Transverse colon (tissue), 4 donors: ENCODE results near the gene TASOR. TPM values are rescaled to one million over a fixed set of nuclear protein-coding genes. Genes with fewer than 3 reads are reported as not detected.

ENCODE experiments used
- DNase-seq: peaks from one replicate; pipeline ENCODE4 v3.0.0-alpha.2; 2019
- H3K27ac ChIP-seq, 4 donors: fragments of 200-600 bp; sonication (generic); 2 replicates each; pipeline ENCODE4 v1.5.1; 2016 to 2018; ENCODE audit warnings: inconsistent platforms in 4 of 4
- H3K27me3 ChIP-seq: fragments of 200-600 bp; sonication (generic); 2 replicates; pipeline ENCODE4 v1.5.1; 2017; ENCODE audit warnings: inconsistent platforms
- H3K36me3 ChIP-seq, 4 donors: fragments of 200-600 bp; sonication (generic); 2 replicates each; pipeline ENCODE4 v1.5.1; 2017 to 2019; ENCODE audit warnings: inconsistent platforms in 4 of 4
- H3K4me1 ChIP-seq, 4 donors: fragments of 200-600 bp; sonication (generic); 2 replicates each; pipeline ENCODE4 v1.5.1; 2017 to 2020; ENCODE audit warnings: inconsistent platforms in 4 of 4
- H3K4me3 ChIP-seq, 4 donors: fragments of 200-600 bp; sonication (generic); 1 replicate in 1 of 4; 2 replicates in 3 of 4; pipeline versions ENCODE4 v1.5.1 to v1.6.1; 2017 to 2019; ENCODE audit warnings: inconsistent platforms in 4 of 4
- H3K9me3 ChIP-seq, 2 donors: fragments of 200-600 bp; sonication (generic); 2 replicates each; pipeline ENCODE4 v1.5.1; 2017 to 2019; ENCODE audit warnings: inconsistent platforms in 2 of 2
- CTCF ChIP-seq, 5 experiments: fragments of 200-600 bp in 3 of 5; fragments of 450-650 bp in 2 of 5; sonication (generic) in 3 of 5; IDR thresholded peaks; 1 replicate in 2 of 5; 2 replicates in 3 of 5; pipeline ENCODE4 v1.5.1; 2016 to 2017; ENCODE audit warnings: antibody characterized with exemption in 5 of 5, inconsistent platforms in 3 of 5, mild to moderate bottlenecking in 2 of 5, moderate library complexity in 1 of 5
- EP300 ChIP-seq: sonication (generic); formaldehyde crosslinking; IDR thresholded peaks from one replicate; pipeline ENCODE4 v1.6.1; 2017; ENCODE audit warnings: antibody characterized with exemption, low read depth
- POLR2A ChIP-seq: fragments of 450-650 bp; IDR thresholded peaks from one replicate; pipeline ENCODE4 v1.6.1; 2016; ENCODE audit warnings: antibody characterized with exemption, mild to moderate bottlenecking, moderate library complexity
- POLR2AphosphoS5 ChIP-seq, 3 donors: sonication (generic); formaldehyde crosslinking; IDR thresholded peaks; one replicate each; pipeline ENCODE4 v1.6.1; 2016; ENCODE audit warnings: antibody characterized with exemption in 3 of 3
- WGBS, 2 donors: methylation state at CpG; one replicate each; pipeline ENCODE4 v1.1.5; 2018; ENCODE audit warnings: low coverage in 1 of 2; 5-methylcytosine and 5-hydroxymethylcytosine counted together
- in situ Hi-C, 4 donors: fragments of 200-750 bp; cut with MboI; loops; one replicate each; pipeline versions ENCODE4 v1.15.0 to v1.15.1; 2017; ENCODE audit warnings: low sequenced_read_pairs in 3 of 4, low pct_ligation_motif_present in 1 of 4, low pct_unique_long_range_greater_than_20kb in 1 of 4
- intact Hi-C: fragments of 100-400 bp; cut with DNase I; formaldehyde crosslinking; loops from one replicate; pipeline ENCODE4 v1.15.1; 2023; ENCODE audit warnings: low total_unique reads
- total RNA-seq, 4 donors: library from RNA; depleted of rRNA; stranded (reverse); fragments of >200 nt; gene quantifications; one replicate each; pipeline ENCODE4 v1.1.0, GENCODE V29; 2016

The TASOR gene
- 10 to 100 TPM; 25.9 to 69.1 (median 57.1) TPM for total RNA-seq

- no peaks in the 10 kb centered on the region for H3K9me3 ChIP-seq
- no peaks in the 10 kb centered on the region for H3K27me3 ChIP-seq
- TF ChIP-seq CTCF (IDR thresholded peaks at IDR 0.05), result no peak
- peak; percentile 60 for TF ChIP-seq POLR2A
- peak; percentile 74 to 92 (median 91) for TF ChIP-seq POLR2AphosphoS5 (IDR thresholded peaks at IDR 0.05)
- peaks cover 5 to 37% (median 17%) of the 10 kb centered on the region in 4 donors for H3K4me1 ChIP-seq
- H3K27ac ChIP-seq, result peak within 1 kb of the TSS; percentile 99 to 100 (median 100)
- intact Hi-C loops (no loop called here), in situ Hi-C loops (no loop called here)
- no peaks in the 10 kb centered on the region for H3K36me3 ChIP-seq
- WGBS, 2 donors, result 61 to 93% methylated on average over 3 to 13 of the region's 68 CpGs
- DNase-seq, result peak; percentile 86
- H3K4me3 ChIP-seq, result peak within 1 kb of the TSS; percentile 78 to 98 (median 88)
These were observed at the start of gene TASOR for GRCh38 chr3:56683122-56683817. TSS of gene TASOR (minus strand) at chr3:56683265. CDS start at chr3:56683006, 259 bp downstream.

GRCh38 chr3:56732109-56732508, 49.0 kb upstream of the TASOR start:
- in situ Hi-C loops, result no loop called here
- WGBS, 2 donors, result 90 to 96% methylated on average over 4 to 8 of the region's 8 CpGs
- H3K36me3 ChIP-seq, result peaks cover 0 to 23% (median 10%) of the 10 kb centered on the region in 4 donors
- H3K4me3 ChIP-seq, result no peak overlapping the region
- intact Hi-C loops, result no loop called here
- H3K9me3 ChIP-seq, result no peaks in the 10 kb centered on the region
- H3K4me1 ChIP-seq, result no peaks in the 10 kb centered on the region
- TF ChIP-seq EP300, result no peak
- TF ChIP-seq CTCF (IDR thresholded peaks at IDR 0.05), result no peak
- no peak for TF ChIP-seq POLR2AphosphoS5 (IDR thresholded peaks at IDR 0.05)
- TF ChIP-seq POLR2A, result no peak
- no peak overlapping the region for H3K27ac ChIP-seq
- DNase-seq, result no peak
- H3K27me3 ChIP-seq, result no peaks in the 10 kb centered on the region

- peak; percentile 43 for DNase-seq
- TF ChIP-seq POLR2A (no peak), CTCF (IDR thresholded peaks at IDR 0.05) (no peak), EP300 (no peak), POLR2AphosphoS5 (IDR thresholded peaks at IDR 0.05) (no peak)
- peaks cover 0 to 21% (median 9%) of the 10 kb centered on the region in 4 donors for H3K36me3 ChIP-seq
- no peaks in the 10 kb centered on the region for H3K9me3 ChIP-seq
- no peaks in the 10 kb centered on the region for H3K4me1 ChIP-seq
- 50 to 100% methylated on average over 3 of the region's 3 CpGs for WGBS, 2 donors
- H3K27ac ChIP-seq, result peak overlapping the region in 1 of 4 donors; percentile 48
- intact Hi-C loops (no loop called here), in situ Hi-C loops (no loop called here)
- H3K4me3 ChIP-seq, result no peak overlapping the region
- no peaks in the 10 kb centered on the region for H3K27me3 ChIP-seq
These were observed 42.1 kb upstream of the TASOR start for GRCh38 chr3:56725175-56725574.

- no peak for TF ChIP-seq POLR2A
- no peak for TF ChIP-seq POLR2AphosphoS5 (IDR thresholded peaks at IDR 0.05)
- TF ChIP-seq EP300, result no peak
- TF ChIP-seq CTCF (IDR thresholded peaks at IDR 0.05), result no peak
- in situ Hi-C loops, result no loop called here
- Histone ChIP-seq H3K4me1 (no peaks in the 10 kb centered on the region), H3K27ac (peak overlapping the region in 1 of 4 donors; percentile 48), H3K36me3 (peaks cover 0 to 21% (median 9%) of the 10 kb centered on the region in 4 donors), H3K27me3 (no peaks in the 10 kb centered on the region), H3K4me3 (no peak overlapping the region), H3K9me3 (no peaks in the 10 kb centered on the region)
- WGBS, 2 donors, result 84 to 100% methylated on average over 1 to 3 of the region's 3 CpGs
- no peak for DNase-seq
- intact Hi-C loops, result no loop called here
These were observed 41.6 kb upstream of the TASOR start for GRCh38 chr3:56724676-56725075.
